AG09309 (cell line): Measurements from ENCODE around the gene PUM1.

Experiments
- DNase-seq: peaks from one replicate; pipeline ENCODE4 v3.0.0-alpha.2; 2010; ENCODE audit warnings: low read depth
- H3K4me3 ChIP-seq: 2 replicates; pipeline ENCODE4 v1.5.1; 2011; ENCODE audit warnings: mild to moderate bottlenecking, low read depth, low read length, moderate library complexity; ENCODE audit not compliant: control insufficient read depth
- CTCF ChIP-seq: IDR thresholded peaks from 2 replicates; pipeline ENCODE4 v1.5.1; 2011; ENCODE audit warnings: mild to moderate bottlenecking, low read depth, low read length, inconsistent platforms; ENCODE audit not compliant: insufficient read depth, control insufficient read depth; ENCODE audit errors: missing control alignments

Gene PUM1

GRCh38 chr1:30986755-30987154 lies 78.8 kb downstream of the PUM1 start:
- no peak for DNase-seq
- TF ChIP-seq CTCF, result no peak
- no peak overlapping the region for H3K4me3 ChIP-seq

- no peak for TF ChIP-seq CTCF
- DNase-seq, result no peak
- no peak overlapping the region for H3K4me3 ChIP-seq
Measured at GRCh38 chr1:30984991-30985503, 80.5 kb downstream of the PUM1 start.

GRCh38 chr1:30984165-30984889 lies 81.2 kb downstream of the PUM1 start:
- DNase-seq, result no peak
- no peak for TF ChIP-seq CTCF
- no peak overlapping the region for H3K4me3 ChIP-seq

GRCh38 chr1:30982937-30983336 lies 82.6 kb downstream of the PUM1 start:
- peak; percentile 20 for TF ChIP-seq CTCF
- no peak for DNase-seq
- no peak overlapping the region for H3K4me3 ChIP-seq

GRCh38 chr1:30982431-30982830 lies 83.1 kb downstream of the PUM1 start:
- H3K4me3 ChIP-seq, result no peak overlapping the region
- TF ChIP-seq CTCF, result no peak
- DNase-seq, result no peak

- H3K4me3 ChIP-seq, result no peak overlapping the region
- DNase-seq, result no peak
- no peak for TF ChIP-seq CTCF
Measured at GRCh38 chr1:30981172-30981571, 84.3 kb downstream of the PUM1 start.

GRCh38 chr1:30977511-30977910 lies 88.0 kb downstream of the PUM1 start:
- no peak for TF ChIP-seq CTCF
- H3K4me3 ChIP-seq, result no peak overlapping the region
- DNase-seq, result no peak
